ENCODE measurements around the gene IRF2BP2. TPM values are rescaled to one million over a fixed set of nuclear protein-coding genes. Genes with fewer than 3 reads are reported as not detected.

The IRF2BP2 gene
- total and polyA plus RNA-seq, 2 of the 13 experiments (the other 11 are each of a cell fraction or from before 2014, with no cell fraction given): 140 to 147 TPM

DNA sequence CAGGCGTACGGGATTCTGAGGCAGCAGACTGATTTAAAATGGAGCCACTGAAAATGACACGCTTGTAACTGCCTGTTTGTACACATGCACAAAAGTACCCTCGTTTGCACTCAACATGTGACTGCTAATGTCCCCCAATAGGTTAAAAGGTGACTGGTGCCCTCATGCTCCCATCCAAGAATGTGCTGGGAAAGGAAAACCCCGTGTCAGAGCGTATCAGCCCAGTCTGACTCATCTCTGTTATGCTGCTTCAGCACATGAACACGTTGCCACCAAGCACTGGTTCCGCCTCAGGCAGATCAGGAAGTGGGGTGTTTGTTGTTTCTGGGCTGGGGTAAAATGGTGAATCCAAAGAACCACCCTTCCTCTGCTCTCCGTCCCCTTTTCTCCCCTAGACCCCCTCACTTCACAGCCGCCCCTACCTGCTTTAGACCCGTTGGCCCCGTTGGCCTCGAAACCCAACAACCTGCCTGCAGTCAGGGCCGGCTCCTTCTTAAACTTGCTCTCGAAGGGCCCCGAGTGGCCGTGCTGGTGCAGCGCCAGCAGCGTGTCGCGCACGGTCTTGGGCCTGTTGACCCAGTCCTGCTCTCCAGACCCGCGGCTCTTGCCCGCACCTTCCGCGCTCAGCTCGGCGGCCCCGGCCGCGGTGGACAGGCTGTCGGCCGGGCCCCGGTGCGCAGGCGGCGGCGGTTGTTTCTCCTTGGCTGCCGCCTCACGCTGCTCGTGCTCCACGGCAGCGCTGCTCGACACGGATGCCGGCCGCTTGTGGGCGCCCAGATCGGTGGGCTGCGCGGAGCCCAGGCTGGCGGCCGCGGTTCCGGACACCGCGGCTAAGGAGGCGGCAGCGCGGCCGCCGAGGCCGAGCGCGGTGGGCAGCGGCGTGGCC is 1.7 kb downstream of the IRF2BP2 start (continued):
- TF ChIP-seq SMAD3 (CRISPR knock-in tag; IDR thresholded peaks at IDR 0.05): 0 out of 2 replicates have a peak, but pooled peaks have one; percentile 61
- no peak for TF ChIP-seq KLF13 (CRISPR knock-in tag; IDR thresholded peaks at IDR 0.05)
- TF ChIP-seq, protein P1, sequence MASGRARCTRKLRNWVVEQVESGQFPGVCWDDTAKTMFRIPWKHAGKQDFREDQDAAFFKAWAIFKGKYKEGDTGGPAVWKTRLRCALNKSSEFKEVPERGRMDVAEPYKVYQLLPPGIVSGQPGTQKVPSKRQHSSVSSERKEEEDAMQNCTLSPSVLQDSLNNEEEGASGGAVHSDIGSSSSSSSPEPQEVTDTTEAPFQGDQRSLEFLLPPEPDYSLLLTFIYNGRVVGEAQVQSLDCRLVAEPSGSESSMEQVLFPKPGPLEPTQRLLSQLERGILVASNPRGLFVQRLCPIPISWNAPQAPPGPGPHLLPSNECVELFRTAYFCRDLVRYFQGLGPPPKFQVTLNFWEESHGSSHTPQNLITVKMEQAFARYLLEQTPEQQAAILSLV (CRISPR knock-in tag; IDR thresholded peaks at IDR 0.05; ENCODE audit: borderline replicate concordance): 0 out of 2 replicates have a peak, but pooled peaks have one; percentile 11
- TF ChIP-seq HNRNPH1 (optimal IDR thresholded peaks at IDR 0.05; ENCODE audit: low read depth, low read length): peak; percentile 87
- TF ChIP-seq NR2F2 (IDR thresholded peaks at IDR 0.05; ENCODE audit: borderline replicate concordance, low read depth): no peak
- no peak for TF ChIP-seq CEBPG (CRISPR knock-in tag; IDR thresholded peaks at IDR 0.05)
- 0 out of 2 replicates have a peak, but pooled peaks have one; percentile 9 for TF ChIP-seq RARG (CRISPR knock-in tag; IDR thresholded peaks at IDR 0.05; ENCODE audit: low read depth)
- TF ChIP-seq, protein P2, sequence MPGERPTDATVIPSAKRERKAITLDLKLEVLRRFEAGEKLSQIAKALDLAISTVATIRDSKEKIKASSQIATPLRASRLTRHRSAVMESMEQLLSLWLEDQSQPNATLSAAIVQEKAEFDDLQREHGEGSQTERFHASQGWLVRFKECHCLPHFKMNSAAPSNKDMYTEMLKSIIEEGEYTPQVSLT (CRISPR knock-in tag; IDR thresholded peaks at IDR 0.05; ENCODE audit: borderline replicate concordance, low read depth): no peak
- TF ChIP-seq, protein P3, sequence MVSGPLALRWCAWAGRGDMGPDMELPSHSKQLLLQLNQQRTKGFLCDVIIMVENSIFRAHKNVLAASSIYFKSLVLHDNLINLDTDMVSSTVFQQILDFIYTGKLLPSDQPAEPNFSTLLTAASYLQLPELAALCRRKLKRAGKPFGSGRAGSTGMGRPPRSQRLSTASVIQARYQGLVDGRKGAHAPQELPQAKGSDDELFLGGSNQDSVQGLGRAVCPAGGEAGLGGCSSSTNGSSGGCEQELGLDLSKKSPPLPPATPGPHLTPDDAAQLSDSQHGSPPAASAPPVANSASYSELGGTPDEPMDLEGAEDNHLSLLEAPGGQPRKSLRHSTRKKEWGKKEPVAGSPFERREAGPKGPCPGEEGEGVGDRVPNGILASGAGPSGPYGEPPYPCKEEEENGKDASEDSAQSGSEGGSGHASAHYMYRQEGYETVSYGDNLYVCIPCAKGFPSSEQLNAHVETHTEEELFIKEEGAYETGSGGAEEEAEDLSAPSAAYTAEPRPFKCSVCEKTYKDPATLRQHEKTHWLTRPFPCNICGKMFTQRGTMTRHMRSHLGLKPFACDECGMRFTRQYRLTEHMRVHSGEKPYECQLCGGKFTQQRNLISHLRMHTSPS (CRISPR knock-in tag; IDR thresholded peaks at IDR 0.05; ENCODE audit: low read depth): no peak
- TF ChIP-seq, protein P4, sequence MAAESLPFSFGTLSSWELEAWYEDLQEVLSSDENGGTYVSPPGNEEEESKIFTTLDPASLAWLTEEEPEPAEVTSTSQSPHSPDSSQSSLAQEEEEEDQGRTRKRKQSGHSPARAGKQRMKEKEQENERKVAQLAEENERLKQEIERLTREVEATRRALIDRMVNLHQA (CRISPR knock-in tag; IDR thresholded peaks at IDR 0.05): no peak
- TF ChIP-seq U2AF1 (optimal IDR thresholded peaks at IDR 0.05; ENCODE audit: low read depth, low read length): peak; percentile 92
- peak; percentile 46; the same call in 1 of the 2 replicates for TF ChIP-seq ZNF441 (CRISPR knock-in tag; IDR thresholded peaks at IDR 0.05; ENCODE audit: borderline replicate concordance)
- TF ChIP-seq ZNF350 (CRISPR knock-in tag; IDR thresholded peaks at IDR 0.05; ENCODE audit: borderline replicate concordance, low read depth): no peak
- no peak for TF ChIP-seq MBNL3 (CRISPR knock-in tag; conservative IDR thresholded peaks at IDR 0.05)
- no peak for TF ChIP-seq ETV6 (CRISPR knock-in tag; conservative IDR thresholded peaks at IDR 0.05)
- 0 out of 2 replicates have a peak, but pooled peaks have one; percentile 29 for TF ChIP-seq HNF4A (CRISPR knock-in tag; IDR thresholded peaks at IDR 0.05)
- no peak for TF ChIP-seq ZFYVE20 (CRISPR knock-in tag; IDR thresholded peaks at IDR 0.05; ENCODE audit: borderline replicate concordance, low read depth)
- TF ChIP-seq, protein P5, sequence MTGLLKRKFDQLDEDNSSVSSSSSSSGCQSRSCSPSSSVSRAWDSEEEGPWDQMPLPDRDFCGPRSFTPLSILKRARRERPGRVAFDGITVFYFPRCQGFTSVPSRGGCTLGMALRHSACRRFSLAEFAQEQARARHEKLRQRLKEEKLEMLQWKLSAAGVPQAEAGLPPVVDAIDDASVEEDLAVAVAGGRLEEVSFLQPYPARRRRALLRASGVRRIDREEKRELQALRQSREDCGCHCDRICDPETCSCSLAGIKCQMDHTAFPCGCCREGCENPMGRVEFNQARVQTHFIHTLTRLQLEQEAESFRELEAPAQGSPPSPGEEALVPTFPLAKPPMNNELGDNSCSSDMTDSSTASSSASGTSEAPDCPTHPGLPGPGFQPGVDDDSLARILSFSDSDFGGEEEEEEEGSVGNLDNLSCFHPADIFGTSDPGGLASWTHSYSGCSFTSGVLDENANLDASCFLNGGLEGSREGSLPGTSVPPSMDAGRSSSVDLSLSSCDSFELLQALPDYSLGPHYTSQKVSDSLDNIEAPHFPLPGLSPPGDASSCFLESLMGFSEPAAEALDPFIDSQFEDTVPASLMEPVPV (CRISPR knock-in tag; IDR thresholded peaks at IDR 0.05): peak; percentile 90; the same call in 1 of the 2 replicates
- TF ChIP-seq SMARCC2 (IDR thresholded peaks at IDR 0.05): no peak
- peak; percentile 36; the same call in 1 of the 2 replicates for TF ChIP-seq AHR (CRISPR knock-in tag; IDR thresholded peaks at IDR 0.05)
- TF ChIP-seq, protein P6, sequence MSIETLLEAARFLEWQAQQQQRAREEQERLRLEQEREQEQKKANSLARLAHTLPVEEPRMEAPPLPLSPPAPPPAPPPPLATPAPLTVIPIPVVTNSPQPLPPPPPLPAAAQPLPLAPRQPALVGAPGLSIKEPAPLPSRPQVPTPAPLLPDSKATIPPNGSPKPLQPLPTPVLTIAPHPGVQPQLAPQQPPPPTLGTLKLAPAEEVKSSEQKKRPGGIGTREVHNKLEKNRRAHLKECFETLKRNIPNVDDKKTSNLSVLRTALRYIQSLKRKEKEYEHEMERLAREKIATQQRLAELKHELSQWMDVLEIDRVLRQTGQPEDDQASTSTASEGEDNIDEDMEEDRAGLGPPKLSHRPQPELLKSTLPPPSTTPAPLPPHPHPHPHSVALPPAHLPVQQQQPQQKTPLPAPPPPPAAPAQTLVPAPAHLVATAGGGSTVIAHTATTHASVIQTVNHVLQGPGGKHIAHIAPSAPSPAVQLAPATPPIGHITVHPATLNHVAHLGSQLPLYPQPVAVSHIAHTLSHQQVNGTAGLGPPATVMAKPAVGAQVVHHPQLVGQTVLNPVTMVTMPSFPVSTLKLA (IDR thresholded peaks at IDR 0.05): peak; percentile 89
- TF ChIP-seq DNMT1 (CRISPR knock-in tag; IDR thresholded peaks at IDR 0.05): 0 out of 2 replicates have a peak, but pooled peaks have one; percentile 49

All from HepG2 (cell line).